Psoas muscle (tissue), 8 donors: ENCODE measurements around the gene OR11H6. TPM values are rescaled to one million over a fixed set of nuclear protein-coding genes. Genes with fewer than 3 reads are reported as not detected.
"Not testable (repeated sequence)": the region's sequence is repeated elsewhere in the genome, so short reads cannot be mapped to it uniquely, and the experiment has no call there.

ENCODE experiments used
- ATAC-seq, 4 donors: fragments of 200-7000 bp; cut with Tn5 transposase; one replicate each; pipeline ENCODE4 v1.9.1; 2020; ENCODE audit warnings: moderate library complexity in 3 of 4, mild to moderate bottlenecking in 2 of 4
- DNase-seq, 2 donors: peaks; one replicate each; pipeline ENCODE4 v3.0.0-alpha.2; 2020
- H3K27ac ChIP-seq: fragments of 200-600 bp; one replicate; pipeline ENCODE4 v1.8.0; 2022
- H3K27me3 ChIP-seq, 3 donors: fragments of 200-600 bp in 1 of 3; one replicate each; pipeline versions ENCODE4 v1.6.1 to v1.8.0; 2013 to 2022; ENCODE audit warnings: low read length in 2 of 3, mild to moderate bottlenecking in 2 of 3, moderate library complexity in 1 of 3; ENCODE audit not compliant: insufficient read depth in 3 of 3
- H3K36me3 ChIP-seq, 2 donors: fragments of 200-600 bp in 1 of 2; one replicate each; pipeline versions ENCODE4 v1.6.1 to v1.8.0; 2013 to 2022; ENCODE audit warnings: low read depth in 1 of 2, mild to moderate bottlenecking in 1 of 2, moderate library complexity in 1 of 2; ENCODE audit not compliant: insufficient read depth in 1 of 2
- H3K4me1 ChIP-seq: fragments of 200-600 bp; one replicate; pipeline ENCODE4 v1.8.0; 2022
- H3K4me3 ChIP-seq: fragments of 200-600 bp; one replicate; pipeline ENCODE4 v1.8.0; 2022; ENCODE audit warnings: mild to moderate bottlenecking
- H3K9me3 ChIP-seq: fragments of 200-600 bp; one replicate; pipeline ENCODE4 v1.8.0; 2022
- WGBS, 3 donors: extraction: QIAGEN DNeasy Blood & Tissue Kit; methylation state at CpG; one replicate each; pipeline versions ENCODE4 v1.1.6 to v1.1.7; 2013; 5-methylcytosine and 5-hydroxymethylcytosine counted together
- intact Hi-C, 2 donors: fragments of 100-400 bp; cut with DNase I; formaldehyde crosslinking; loops; one replicate each; pipeline versions ENCODE4 v1.11.0 to v1.14.2; 2022
- polyA plus RNA-seq, 3 donors: library from polyadenylated mRNA; stranded (reverse); fragments of 200-250 nt; gene quantifications; one replicate each; pipeline ENCODE4 v1.2.3, GENCODE V29; 2013
- total RNA-seq, 4 donors: library from RNA; stranded (reverse); fragmentation: NEBNext Ultra II Directional in 2 of 4; extraction: Animal tissue kit (Norgen Biotek cat#: 25700) in 2 of 4; gene quantifications; one replicate each; pipeline versions ENCODE4 v1.2.1 to v1.2.4, GENCODE V29; 2021 to 2023
- TF ChIP-seq, protein P1 (sequence below): fragments of 200-600 bp; IDR thresholded peaks from one replicate; pipeline ENCODE4 v1.8.0; 2022; ENCODE audit warnings: antibody characterized with exemption
- donor health status: healthy with polysubstance abuse.
- donor health status: DM: no; HTN: no; CAD: no; lungs with moderate emphysema.
- donor health status: Bipolar disorder and iron deficiency.
- donor health status: healthy.
- donor health status: DM: yes; HTN: yes; CAD: no.
- donor health status: DM: no; HTN: no; CAD: no.
- donor health status: DM: no; HTN: no; CAD: no.
- donor health status: DM: yes; HTN: yes; CAD: no.

The OR11H6 gene
- total and polyA plus RNA-seq, 7 donors = not detected

DNA sequence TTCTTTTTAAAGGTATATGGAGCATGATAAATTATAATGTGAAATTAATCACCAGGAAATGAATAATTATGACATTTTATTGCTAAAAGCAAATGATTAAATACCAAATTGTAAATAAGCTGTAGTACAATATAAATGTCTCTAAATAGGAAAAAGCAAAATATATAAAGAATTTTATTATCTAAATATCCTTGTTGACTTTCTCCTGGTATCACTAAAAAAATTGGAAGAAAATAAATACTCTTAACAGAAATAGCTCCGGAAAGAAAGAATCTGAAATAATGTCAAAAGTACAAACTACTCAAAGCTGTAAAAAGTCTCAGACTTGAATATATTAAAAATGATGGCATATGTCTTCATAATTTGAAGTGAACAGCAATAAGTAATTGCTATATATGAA is 5.2 kb downstream of the OR11H6 start, which contains the start of gene OR11H7:
Gene OR11H7, plus strand, starts transcription at position 301 of the 400 bp plus-strand sequence.
- Histone ChIP-seq H3K4me1 (no peaks in the 10 kb centered on the region), H3K27me3 (no peaks in the 10 kb centered on the region), H3K27ac (no peak within 1 kb of the TSS), H3K9me3 (no peaks in the 10 kb centered on the region), H3K36me3 (no peaks in the 10 kb centered on the region), H3K4me3 (no peak within 1 kb of the TSS)
- WGBS, 3 donors = 71 to 78% (median 76%) methylated on average over 1 of the region's 1 CpG
- ATAC-seq (no peak), DNase-seq (no peak)
- TF ChIP-seq, protein P1, sequence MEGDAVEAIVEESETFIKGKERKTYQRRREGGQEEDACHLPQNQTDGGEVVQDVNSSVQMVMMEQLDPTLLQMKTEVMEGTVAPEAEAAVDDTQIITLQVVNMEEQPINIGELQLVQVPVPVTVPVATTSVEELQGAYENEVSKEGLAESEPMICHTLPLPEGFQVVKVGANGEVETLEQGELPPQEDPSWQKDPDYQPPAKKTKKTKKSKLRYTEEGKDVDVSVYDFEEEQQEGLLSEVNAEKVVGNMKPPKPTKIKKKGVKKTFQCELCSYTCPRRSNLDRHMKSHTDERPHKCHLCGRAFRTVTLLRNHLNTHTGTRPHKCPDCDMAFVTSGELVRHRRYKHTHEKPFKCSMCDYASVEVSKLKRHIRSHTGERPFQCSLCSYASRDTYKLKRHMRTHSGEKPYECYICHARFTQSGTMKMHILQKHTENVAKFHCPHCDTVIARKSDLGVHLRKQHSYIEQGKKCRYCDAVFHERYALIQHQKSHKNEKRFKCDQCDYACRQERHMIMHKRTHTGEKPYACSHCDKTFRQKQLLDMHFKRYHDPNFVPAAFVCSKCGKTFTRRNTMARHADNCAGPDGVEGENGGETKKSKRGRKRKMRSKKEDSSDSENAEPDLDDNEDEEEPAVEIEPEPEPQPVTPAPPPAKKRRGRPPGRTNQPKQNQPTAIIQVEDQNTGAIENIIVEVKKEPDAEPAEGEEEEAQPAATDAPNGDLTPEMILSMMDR = no peak
- intact Hi-C loops = no loop called here

DNA sequence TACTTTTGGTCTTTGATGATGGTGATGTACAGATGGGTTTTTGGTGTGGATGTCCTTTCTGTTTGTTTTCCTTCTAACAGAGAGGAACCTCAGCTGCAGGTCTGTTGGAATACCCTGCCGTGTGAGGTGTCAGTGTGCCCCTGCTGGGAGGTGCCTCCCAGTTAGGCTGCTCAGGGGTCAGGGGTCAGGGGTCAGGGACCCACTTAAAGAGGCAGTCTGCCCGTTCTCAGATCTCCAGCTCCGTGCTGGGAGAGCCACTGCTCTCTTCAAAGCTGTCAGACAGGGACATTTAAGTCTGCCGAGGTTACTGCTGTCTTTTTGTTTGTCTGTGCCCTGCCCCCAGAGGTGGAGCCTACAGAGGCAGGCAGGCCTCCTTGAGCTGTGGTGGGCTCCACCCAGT is 11.9 kb downstream of the OR11H6 start:
- H3K4me3 ChIP-seq, H3K4me1 ChIP-seq, H3K9me3 ChIP-seq, H3K36me3 ChIP-seq, H3K27me3 ChIP-seq, H3K27ac ChIP-seq, DNase-seq, intact Hi-C loops, ATAC-seq: not testable (repeated sequence)
- WGBS, 3 donors = 72 to 79% (median 77%) methylated on average over 3 to 4 of the region's 4 CpGs

DNA sequence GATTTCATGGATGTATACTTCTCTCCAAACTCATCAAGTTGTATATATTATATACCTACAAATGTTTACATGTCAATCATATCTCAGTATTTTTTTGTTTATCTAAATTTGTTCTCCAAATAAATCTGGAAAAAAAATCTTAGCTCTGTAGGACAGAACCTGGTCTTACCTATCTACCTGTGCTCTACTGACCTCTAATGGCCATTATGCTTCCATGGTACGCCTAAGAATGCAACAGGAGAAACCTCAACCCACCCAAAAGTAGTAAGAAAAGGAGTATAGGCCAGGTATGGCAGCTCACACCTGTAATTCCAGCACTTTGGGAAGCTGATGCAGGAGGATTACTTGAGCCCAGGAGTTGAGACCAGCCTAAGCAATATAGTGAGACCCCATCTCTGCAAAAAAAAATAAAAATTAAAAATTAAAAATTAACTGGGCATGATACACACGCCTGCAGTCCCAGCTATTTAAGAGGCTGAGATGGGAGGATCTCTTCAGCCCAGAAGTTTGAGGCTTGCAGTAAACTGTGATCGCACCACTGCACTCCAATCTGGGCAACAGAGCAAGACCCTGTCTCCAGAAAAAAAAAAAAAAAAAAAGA is 24.2 kb downstream of the OR11H6 start:
- DNase-seq = no peak
- Histone ChIP-seq H3K4me3 (no peak overlapping the region), H3K9me3 (peaks cover 3% of the 10 kb centered on the region), H3K27me3 (no peaks in the 10 kb centered on the region), H3K27ac (no peak overlapping the region), H3K36me3 (no peaks in the 10 kb centered on the region), H3K4me1 (no peaks in the 10 kb centered on the region)
- ATAC-seq = no peak
- TF ChIP-seq, protein P1 = no peak
- 46 to 57% (median 53%) methylated on average over 3 of the region's 3 CpGs for WGBS, 3 donors
- intact Hi-C loops = no loop called here

DNA sequence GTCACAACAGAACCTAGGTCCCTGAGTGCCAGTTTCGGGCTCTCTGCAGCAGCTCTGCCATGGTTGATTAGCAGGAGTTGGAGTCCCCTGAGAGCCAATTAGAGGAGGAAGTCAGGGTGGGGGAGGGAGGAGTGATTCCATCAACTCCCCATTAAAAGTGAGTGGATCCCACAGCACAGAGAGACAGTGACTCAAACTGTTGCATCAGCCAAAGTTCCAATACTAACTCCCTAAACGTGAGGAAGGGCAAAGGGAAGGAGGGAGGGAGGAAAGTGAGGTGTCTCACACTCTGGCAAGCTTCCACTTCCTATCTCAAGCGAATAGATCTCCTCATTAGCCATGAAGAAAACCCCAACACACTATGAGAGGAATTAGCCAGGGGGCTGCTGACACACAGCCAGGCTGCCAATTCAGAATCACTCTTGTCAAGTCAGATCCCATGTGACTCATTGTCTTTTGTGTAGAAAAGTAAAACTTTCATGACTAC is 39.2 kb downstream of the OR11H6 start:
- Histone ChIP-seq H3K27me3 (no peaks in the 10 kb centered on the region), H3K4me3 (no peak overlapping the region), H3K9me3 (no peaks in the 10 kb centered on the region), H3K36me3 (peaks cover 0 to 3% of the 10 kb centered on the region in 2 donors), H3K27ac (no peak overlapping the region), H3K4me1 (no peaks in the 10 kb centered on the region)
- intact Hi-C loops = no loop called here
- WGBS, 3 donors = 35 to 42% (median 42%) methylated on average over 3 of the region's 3 CpGs
- TF ChIP-seq, protein P1 = no peak
- DNase-seq = no peak
- ATAC-seq = no peak

DNA sequence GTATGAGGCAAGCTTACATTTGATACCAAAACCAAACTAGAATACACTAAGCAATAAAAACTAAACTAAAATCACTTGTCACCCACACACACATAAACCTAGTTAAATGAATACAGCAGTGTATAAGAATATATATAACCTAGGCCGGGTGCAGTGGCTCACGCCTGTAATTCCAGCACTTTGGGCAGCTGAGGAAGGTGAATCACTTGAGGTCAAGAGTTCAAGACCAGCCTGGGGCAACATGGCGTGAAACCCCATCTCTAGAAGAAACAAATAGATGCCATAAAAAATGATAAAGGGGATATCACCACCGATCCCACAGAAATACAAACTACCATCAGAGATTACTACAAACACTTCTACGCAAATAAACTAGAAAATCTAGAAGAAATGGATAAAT is 40.9 kb downstream of the OR11H6 start:
- H3K27me3 ChIP-seq, H3K9me3 ChIP-seq, H3K27ac ChIP-seq, H3K4me1 ChIP-seq, H3K36me3 ChIP-seq, intact Hi-C loops, ATAC-seq, DNase-seq, H3K4me3 ChIP-seq: not testable (repeated sequence)
- WGBS, 3 donors = 92 to 95% (median 93%) methylated on average over 5 of the region's 5 CpGs

DNA sequence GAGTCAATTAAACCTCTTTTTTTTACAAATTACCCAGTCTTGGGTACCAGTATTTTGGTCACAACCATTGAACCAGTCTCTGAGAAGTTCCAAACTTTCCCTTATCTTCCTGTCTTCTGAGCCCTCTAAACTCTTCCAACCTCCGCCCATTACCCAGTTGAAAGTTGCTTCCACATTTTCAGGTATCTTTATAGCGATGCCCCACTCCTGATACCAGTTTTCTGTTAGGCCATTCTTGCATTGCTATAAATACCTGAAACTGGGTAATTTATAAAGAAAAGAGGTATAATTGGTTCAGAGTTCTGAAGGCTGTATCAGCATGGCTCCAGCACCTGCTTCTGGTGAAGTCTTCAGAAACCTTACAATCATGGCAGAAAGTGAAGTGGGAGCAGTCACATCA is 50.6 kb downstream of the OR11H6 start:
- Histone ChIP-seq H3K27me3 (no peaks in the 10 kb centered on the region), H3K4me3 (no peak overlapping the region), H3K4me1 (no peaks in the 10 kb centered on the region), H3K36me3 (no peaks in the 10 kb centered on the region), H3K27ac (no peak overlapping the region), H3K9me3 (peaks cover 5% of the 10 kb centered on the region)
- no peak for DNase-seq
- intact Hi-C loops = no loop called here
- TF ChIP-seq, protein P1 = no peak
- WGBS, 3 donors = 98 to 100% (median 98%) methylated on average over 2 of the region's 2 CpGs
- ATAC-seq = no peak
